Globus pallidus (tissue), 1 donor: ENCODE measurements around the gene BTBD6.

Source experiments
- DNase-seq: peaks from one replicate; pipeline ENCODE4 v3.0.0-alpha.2; 2015; ENCODE audit warnings: low spot score

BTBD6 gene

DNA sequence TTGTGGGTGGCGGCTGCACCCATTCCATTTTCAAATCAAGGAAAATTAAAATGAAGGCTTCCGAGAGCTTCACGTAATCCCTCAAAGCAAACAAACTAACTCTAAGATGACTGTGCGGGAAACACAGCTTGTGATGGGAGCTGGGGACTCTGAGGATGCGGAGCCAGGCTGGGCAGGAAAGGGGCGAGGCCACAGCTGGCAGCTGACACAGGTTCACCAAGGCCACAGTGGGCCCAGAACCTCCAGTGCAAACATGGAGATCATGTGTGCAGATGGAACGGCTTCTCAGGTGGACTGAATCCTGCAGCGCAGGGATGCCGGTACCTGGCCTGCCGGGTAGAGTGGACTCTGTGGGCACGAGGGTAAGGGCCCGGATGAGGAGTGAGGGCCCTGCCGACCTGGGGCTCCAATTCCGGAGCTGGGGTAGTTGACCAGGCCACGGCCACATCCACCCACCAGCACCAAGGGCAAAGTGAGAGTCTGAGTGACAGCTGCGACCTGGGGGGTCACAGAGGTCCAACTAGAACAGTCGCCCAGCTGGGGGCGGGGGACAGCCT is 19.2 kb upstream of the BTBD6 start:
- no peak for DNase-seq

- DNase-seq, result no peak
Observed at GRCh38 chr14:105240811-105241576, 7.3 kb upstream of the BTBD6 start.

DNA sequence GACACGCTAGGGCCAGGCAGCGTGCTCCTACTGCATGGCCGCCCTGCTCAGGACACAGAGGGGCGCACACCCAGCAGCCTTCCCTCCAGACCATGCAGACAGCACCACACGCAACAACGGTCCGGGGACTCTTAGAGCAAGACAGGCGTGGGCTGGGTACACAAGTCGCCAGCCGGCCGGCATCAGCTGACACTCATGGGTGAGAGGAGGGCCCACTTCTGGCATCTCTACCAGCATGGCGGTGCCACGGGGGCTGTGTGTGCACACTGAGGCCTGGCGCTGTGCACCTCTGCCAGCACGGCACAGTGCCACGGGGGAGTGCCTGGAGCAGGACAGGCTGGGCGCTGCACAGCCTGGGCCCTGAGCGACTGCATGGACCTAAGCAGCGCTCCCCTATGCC is 6.7 kb upstream of the BTBD6 start:
- DNase-seq, result no peak

GRCh38 chr14:105244334-105244733 is 4.0 kb upstream of the BTBD6 start:
- DNase-seq, result no peak

DNA sequence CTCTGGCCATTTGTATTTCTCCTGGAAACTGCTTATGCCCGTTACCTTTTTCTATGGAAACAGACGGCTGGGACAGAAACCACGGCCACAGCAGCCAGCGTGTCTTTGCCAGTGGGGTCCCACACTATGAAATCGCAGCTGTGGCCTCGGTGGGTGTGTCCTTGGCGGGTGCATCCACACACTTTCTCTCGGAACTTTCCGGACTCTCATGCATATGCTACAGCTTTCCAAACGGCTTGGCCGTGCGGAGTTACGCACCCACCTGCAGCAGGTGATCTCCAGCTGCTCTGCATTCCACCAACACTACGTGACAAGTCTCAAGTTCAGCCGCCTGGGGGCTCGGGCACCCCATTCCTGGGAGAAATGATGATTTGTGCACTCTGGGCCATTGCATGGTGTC is 1.3 kb upstream of the BTBD6 start:
- DNase-seq, result no peak

GRCh38 chr14:105247715-105248367 is 492 bp upstream of the BTBD6 start:
- DNase-seq, result no peak

GRCh38 chr14:105249182-105250007 is 1.1 kb downstream of the BTBD6 start:
- no peak for DNase-seq

GRCh38 chr14:105250008-105250366 is 1.7 kb downstream of the BTBD6 start:
- DNase-seq, result no peak

DNA sequence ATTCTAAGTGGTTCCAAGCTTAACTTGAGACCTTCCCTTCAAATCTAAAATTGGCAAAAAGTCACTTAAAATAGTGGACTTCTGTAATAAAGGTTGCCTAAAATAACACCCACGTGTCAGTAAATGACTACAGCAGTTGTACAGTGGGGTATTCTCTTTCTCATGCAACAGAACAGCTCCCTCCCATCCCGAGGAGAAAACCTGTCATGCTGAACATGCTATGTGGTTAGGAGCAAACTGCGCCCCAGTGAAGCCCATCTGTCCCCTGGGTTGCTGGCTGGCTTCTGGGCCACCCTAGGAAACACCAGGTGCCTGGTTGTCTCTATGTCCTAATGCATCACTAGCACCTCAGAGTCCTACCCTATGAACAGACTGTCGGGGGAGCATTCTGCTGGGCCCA is 2.7 kb downstream of the BTBD6 start:
- DNase-seq, result no peak

- no peak for DNase-seq
Observed at GRCh38 chr14:105251920-105252319, 3.6 kb downstream of the BTBD6 start.

GRCh38 chr14:105252552-105253328 is 4.4 kb downstream of the BTBD6 start:
- no peak for DNase-seq

DNA sequence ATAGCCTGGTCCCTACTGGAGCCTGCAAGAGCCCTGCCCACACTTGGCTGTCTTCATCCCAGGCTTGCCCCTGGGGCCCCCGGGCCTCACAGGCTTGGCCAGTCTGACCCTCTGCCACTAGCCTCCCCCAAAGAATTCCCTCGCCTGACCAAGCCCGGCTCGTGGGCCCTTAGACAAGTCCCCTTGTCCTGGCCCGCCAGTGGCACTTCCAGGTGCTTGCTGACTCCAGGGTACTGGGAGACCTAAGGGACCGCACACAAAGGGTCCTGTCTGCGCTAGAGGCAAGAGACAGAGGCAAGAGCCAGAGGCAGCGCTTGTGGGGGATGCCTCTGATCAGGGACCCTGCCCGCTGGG is 5.0 kb downstream of the BTBD6 start:
- DNase-seq, result no peak

DNA sequence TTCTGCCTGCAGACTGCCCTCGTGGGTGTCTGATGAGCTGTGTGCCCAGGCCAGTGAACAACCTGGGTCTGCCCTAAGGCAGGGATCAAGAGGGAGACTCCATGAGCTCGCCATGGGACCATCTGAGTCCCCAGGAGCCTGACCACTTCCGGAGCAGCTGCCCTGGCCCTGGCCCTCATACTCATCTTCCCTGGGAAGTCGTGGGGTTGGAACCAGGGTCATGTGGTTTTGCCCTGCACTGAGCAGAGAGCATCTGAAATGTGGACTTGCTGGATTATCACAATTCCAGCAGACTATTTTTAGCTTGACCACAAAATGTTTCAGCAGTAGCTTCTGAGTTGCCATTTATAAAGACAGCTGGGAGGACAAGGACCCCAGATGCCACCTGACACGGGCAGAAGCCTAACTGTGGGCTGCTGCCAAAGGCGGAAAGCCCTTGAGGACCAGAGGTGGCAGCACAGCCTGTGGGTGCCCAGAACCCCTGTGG is 6.7 kb downstream of the BTBD6 start:
- no peak for DNase-seq

GRCh38 chr14:105256292-105256960 is 8.1 kb downstream of the BTBD6 start:
- no peak for DNase-seq

GRCh38 chr14:105257464-105257863 is 9.1 kb downstream of the BTBD6 start:
- DNase-seq, result no peak

- no peak for DNase-seq
Observed at GRCh38 chr14:105258846-105259245, 10.5 kb downstream of the BTBD6 start.

DNA sequence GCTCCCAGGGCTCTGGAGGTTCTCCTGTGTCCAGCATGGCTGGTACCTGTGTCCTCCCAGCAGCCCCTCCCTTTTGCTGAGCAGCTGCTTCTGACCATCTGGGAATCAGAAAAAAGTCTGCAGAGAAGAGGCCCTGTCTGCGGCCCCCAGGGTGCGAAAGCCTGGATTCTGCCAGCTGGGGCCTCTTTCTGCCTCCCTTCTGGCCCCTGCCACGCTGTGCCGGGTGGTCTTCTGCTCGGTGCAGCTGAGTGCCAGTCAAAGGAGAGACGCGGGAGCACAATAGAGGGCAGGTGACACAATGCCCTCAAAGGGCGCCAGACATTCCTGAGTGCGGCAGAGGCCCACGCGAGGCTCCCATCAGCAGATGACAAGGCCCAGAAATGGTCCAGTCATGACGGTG is 12.6 kb downstream of the BTBD6 start:
- DNase-seq, result no peak

DNA sequence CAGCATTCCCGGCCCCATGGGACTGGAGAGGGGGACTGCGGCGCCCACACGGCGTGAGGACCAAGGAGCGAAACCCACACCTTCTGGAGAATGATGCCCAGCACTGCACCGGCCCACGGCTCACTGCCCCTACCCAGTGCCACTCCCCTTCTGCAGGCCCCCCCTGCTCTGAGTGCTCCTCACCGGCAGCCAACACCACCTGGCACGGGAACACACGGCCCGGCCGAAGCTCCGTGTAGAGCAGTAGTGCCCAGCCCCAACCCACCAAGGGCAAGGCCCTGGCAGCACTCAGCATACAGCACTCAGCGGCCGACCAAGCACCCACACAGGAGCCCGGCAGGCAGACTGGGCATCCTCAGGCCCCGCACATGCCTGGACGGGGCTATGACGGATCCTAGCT is 13.4 kb downstream of the BTBD6 start:
- no peak for DNase-seq

DNA sequence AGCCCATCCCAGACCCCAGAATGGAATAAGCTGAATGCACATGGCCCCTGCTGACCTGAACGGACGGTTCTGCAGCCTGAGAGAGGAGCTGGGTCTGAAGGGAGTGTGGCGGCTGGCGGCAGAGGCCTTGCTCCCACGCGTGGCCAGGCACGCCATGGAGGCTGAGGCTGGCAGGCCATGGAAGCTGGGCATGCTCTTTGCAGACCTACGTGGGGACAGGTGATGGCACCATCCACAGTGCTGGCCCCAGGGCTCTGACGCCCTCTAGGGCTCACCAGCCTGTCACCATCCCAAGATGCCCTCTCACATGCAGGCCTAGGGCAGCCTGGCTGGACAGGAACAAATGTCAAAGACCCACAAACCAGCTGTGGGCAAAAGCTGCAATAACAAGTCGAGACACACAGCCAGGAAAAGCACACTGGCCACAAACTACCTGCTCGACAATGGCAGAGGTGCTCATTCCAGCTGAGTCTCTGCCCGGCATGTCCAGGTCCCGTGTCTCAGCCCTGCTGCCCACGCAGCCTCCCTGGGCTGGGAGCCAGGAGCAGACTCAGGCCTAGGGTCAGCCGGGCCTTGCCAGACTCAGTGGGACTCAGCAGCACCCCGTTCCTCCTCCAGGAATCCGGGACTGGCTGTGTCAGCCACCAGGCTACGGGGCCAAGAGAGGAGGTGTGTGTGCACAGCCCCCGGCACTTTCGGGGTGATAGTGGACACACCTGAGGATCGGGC is 19.7 kb downstream of the BTBD6 start:
- no peak for DNase-seq

DNA sequence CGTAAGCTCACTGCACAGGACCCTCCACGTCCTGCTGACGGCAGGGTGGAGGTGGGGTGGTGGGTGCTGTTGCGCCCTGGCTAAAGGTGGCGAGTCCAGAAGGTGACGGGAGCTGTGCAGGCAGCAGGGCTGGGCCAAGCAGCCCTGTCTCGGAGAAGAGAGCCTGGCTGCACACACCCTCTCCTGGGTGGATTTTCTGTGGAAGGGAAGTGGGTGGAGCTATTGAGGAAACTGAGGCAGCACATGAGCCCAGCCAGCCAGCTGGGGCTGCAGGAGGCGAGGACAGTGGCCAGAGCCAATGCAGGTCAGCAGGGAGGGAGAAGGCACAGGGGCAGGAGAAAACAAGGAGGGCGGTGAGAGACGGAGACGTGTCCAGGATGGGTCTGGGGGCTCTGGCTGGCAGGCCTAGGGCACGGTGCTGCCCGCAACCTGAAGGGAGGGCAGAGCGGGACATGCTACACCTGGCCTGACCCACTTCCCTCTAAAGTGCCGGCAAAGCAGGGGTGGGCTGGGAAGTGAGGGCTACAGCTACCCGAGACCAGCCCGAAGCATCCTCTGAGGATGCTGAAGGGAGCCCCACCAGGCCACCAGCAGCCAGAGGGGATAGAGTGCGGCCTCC is 20.5 kb downstream of the BTBD6 start:
- DNase-seq, result no peak
